DND-41 (cell line): ENCODE measurements around the gene F7.

ENCODE experiments used
- ATAC-seq: fragments of 200-7000 bp; cut with Tn5 transposase; 3 replicates; pipeline ENCODE4 v1.9.1; 2021; ENCODE audit warnings: low read depth; ENCODE audit not compliant: insufficient read depth
- DNase-seq: peaks from one replicate; pipeline ENCODE4 v3.0.0-alpha.2; 2020
- H2AFZ ChIP-seq: 2 replicates; pipeline ENCODE4 v1.6.0; 2012; ENCODE audit warnings: low read depth, low read length
- H3K27ac ChIP-seq: 2 replicates; pipeline ENCODE4 v1.5.1; 2012; ENCODE audit warnings: low read length, inconsistent platforms
- H3K27me3 ChIP-seq: fragments of 200-600 bp; sonication (generic); 2 replicates; pipeline ENCODE4 v1.6.0; 2012; ENCODE audit warnings: low read length, mild to moderate bottlenecking, inconsistent platforms; ENCODE audit not compliant: insufficient read depth, poor library complexity
- H3K36me3 ChIP-seq: 2 replicates; pipeline ENCODE4 v1.5.1; 2012; ENCODE audit warnings: low read length, inconsistent platforms; ENCODE audit not compliant: insufficient read depth
- H3K4me1 ChIP-seq: 2 replicates; pipeline ENCODE4 v1.5.1; 2012; ENCODE audit warnings: mild to moderate bottlenecking, low read length; ENCODE audit not compliant: insufficient read depth
- H3K4me2 ChIP-seq: 2 replicates; pipeline ENCODE4 v1.6.0; 2012; ENCODE audit warnings: mild to moderate bottlenecking, moderate library complexity, low read length, inconsistent platforms; ENCODE audit not compliant: insufficient read depth
- H3K4me3 ChIP-seq, 2 experiments: fragments of 200-600 bp in 1 of 2; shearing (Covaris generic) in 1 of 2; 2 replicates each; pipeline ENCODE4 v1.5.1; 2012 to 2016; ENCODE audit warnings: inconsistent platforms in 2 of 2, low read length in 2 of 2, mild to moderate bottlenecking in 2 of 2, low read depth in 1 of 2, moderate library complexity in 1 of 2
- H3K79me2 ChIP-seq: 2 replicates; pipeline ENCODE4 v1.6.0; 2012; ENCODE audit warnings: low read length, inconsistent platforms; ENCODE audit not compliant: insufficient read depth
- H3K9ac ChIP-seq: 2 replicates; pipeline ENCODE4 v1.6.0; 2012; ENCODE audit warnings: low read depth, mild to moderate bottlenecking, inconsistent platforms, low read length, moderate library complexity
- H3K9me3 ChIP-seq: 2 replicates; pipeline ENCODE4 v1.5.1; 2012; ENCODE audit warnings: low read length, moderate library complexity, mild to moderate bottlenecking, inconsistent platforms; ENCODE audit not compliant: insufficient read depth, severe bottlenecking
- H4K20me1 ChIP-seq: 2 replicates; pipeline ENCODE4 v1.6.0; 2012; ENCODE audit warnings: low read length; ENCODE audit not compliant: insufficient read depth
- CTCF ChIP-seq: IDR thresholded peaks from 2 replicates; pipeline ENCODE4 v1.5.1; 2012; ENCODE audit warnings: borderline replicate concordance, low read length, moderate library complexity, mild to moderate bottlenecking; ENCODE audit not compliant: poor library complexity, severe bottlenecking; ENCODE audit errors: extremely low read depth
- EZH2 ChIP-seq: IDR thresholded peaks from 3 replicates; pipeline ENCODE4 v1.6.1; 2012; ENCODE audit warnings: borderline replicate concordance, low read depth, mild to moderate bottlenecking, moderate library complexity, low read length, inconsistent platforms; ENCODE audit not compliant: severe bottlenecking

F7 gene

DNA sequence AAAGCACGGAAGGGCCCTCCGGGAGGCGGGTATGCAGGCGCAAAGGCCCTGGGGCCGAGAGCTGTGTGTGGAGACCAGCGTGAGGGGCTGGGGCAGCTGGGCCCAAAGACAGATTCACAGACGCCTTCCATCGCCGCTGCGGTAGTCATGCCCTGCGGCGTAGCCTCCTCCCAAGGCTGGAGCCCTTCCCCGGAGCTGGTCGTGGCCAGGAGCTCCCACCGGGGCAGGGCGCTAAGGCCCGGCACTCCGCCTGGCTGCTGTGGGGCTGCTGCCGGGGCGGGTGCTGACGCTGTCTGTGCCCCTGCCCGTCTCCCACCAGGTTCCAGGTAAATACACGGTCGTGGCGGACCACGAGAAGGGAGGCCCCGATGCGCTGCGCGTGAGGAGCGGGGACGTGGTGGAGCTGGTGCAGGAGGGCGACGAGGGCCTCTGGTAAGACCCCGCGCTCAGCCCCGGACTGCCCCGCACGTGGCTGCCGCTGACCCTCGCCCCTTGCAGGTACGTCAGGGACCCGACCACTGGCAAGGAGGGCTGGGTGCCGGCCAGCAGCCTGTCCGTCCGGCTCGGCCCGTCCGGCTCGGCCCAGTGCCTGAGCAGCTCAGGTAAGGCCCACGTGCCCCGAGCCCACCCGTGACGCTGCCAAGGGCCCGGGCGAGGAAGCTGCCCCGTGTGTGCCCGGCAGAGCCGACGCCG lies 9.4 kb upstream of the F7 start:
- no peak overlapping the region for H3K4me3 ChIP-seq
- H3K27ac ChIP-seq = no peak overlapping the region
- DNase-seq (no peak), ATAC-seq (no peak)
- no peaks in the 10 kb centered on the region for H3K79me2 ChIP-seq
- H3K27me3 ChIP-seq = no peaks in the 10 kb centered on the region
- no peak overlapping the region for H2AFZ ChIP-seq
- H3K4me2 ChIP-seq = no peak overlapping the region
- H3K9me3 ChIP-seq = no peaks in the 10 kb centered on the region
- no peaks in the 10 kb centered on the region for H3K4me1 ChIP-seq
- H4K20me1 ChIP-seq = peaks cover 5% of the 10 kb centered on the region
- H3K36me3 ChIP-seq = no peaks in the 10 kb centered on the region
- TF ChIP-seq CTCF = no peak
- no peak for TF ChIP-seq EZH2
- H3K9ac ChIP-seq = no peak overlapping the region

GRCh38 chr13:113096745-113097305 lies 8.8 kb upstream of the F7 start:
- Histone ChIP-seq H3K9me3 (no peaks in the 10 kb centered on the region), H3K36me3 (no peaks in the 10 kb centered on the region), H3K4me1 (no peaks in the 10 kb centered on the region), H3K4me3 (no peak overlapping the region), H3K9ac (no peak overlapping the region), H3K4me2 (no peak overlapping the region), H3K79me2 (no peaks in the 10 kb centered on the region), H3K27ac (no peak overlapping the region), H2AFZ (no peak overlapping the region), H3K27me3 (no peaks in the 10 kb centered on the region), H4K20me1 (peaks cover 5% of the 10 kb centered on the region)
- DNase-seq (no peak), ATAC-seq (no peak)
- no peak for TF ChIP-seq CTCF
- TF ChIP-seq EZH2 = no peak

- no peak overlapping the region for H3K27ac ChIP-seq
- H3K27me3 ChIP-seq = no peaks in the 10 kb centered on the region
- ATAC-seq (no peak), DNase-seq (no peak)
- H3K36me3 ChIP-seq = no peaks in the 10 kb centered on the region
- no peaks in the 10 kb centered on the region for H3K4me1 ChIP-seq
- peaks cover 5% of the 10 kb centered on the region; the same call in 1 of the 2 replicates for H4K20me1 ChIP-seq
- H3K9me3 ChIP-seq = no peaks in the 10 kb centered on the region
- no peak overlapping the region for H3K4me2 ChIP-seq
- H3K9ac ChIP-seq = no peak overlapping the region
- no peak for TF ChIP-seq CTCF
- no peak for TF ChIP-seq EZH2
- no peak overlapping the region for H2AFZ ChIP-seq
- H3K79me2 ChIP-seq = no peaks in the 10 kb centered on the region
- no peak overlapping the region for H3K4me3 ChIP-seq
Observed at GRCh38 chr13:113097651-113098050, 7.9 kb upstream of the F7 start.
